HL-60 (cell line): ENCODE measurements around the gene MS4A7.

Source experiments
- DNase-seq, 2 experiments: peaks; one replicate each; pipeline ENCODE4 v3.0.0-alpha.2; 2010 to 2020; ENCODE audit warnings: low read depth in 1 of 2, low spot score in 1 of 2
- H3K27ac ChIP-seq: fragments of 250-450 bp; sonication (Bioruptor Pico); replicated peaks from 2 replicates; pipeline ENCODE4 v1.5.1; 2020; ENCODE audit warnings: mild to moderate bottlenecking, moderate library complexity
- H3K27me3 ChIP-seq: fragments of 250-450 bp; sonication (Bioruptor Pico); 2 replicates; pipeline ENCODE4 v1.5.1; 2021; ENCODE audit warnings: mild to moderate bottlenecking, moderate library complexity; ENCODE audit not compliant: insufficient read depth, poor library complexity, severe bottlenecking
- H3K4me3 ChIP-seq: replicated peaks from 2 replicates; pipeline ENCODE4 v1.5.1; 2011; ENCODE audit warnings: mild to moderate bottlenecking, control low read depth, low read length; ENCODE audit not compliant: insufficient read depth
- GABPA ChIP-seq: IDR thresholded peaks from 2 replicates; pipeline ENCODE4 v1.6.1; 2012; ENCODE audit warnings: low read depth
- POLR2AphosphoS5 ChIP-seq: IDR thresholded peaks from 2 replicates; pipeline ENCODE4 v1.6.1; 2012; ENCODE audit warnings: low read depth
- SPI1 ChIP-seq: IDR thresholded peaks from 2 replicates; pipeline ENCODE4 v1.6.1; 2012; ENCODE audit warnings: low read depth, mild to moderate bottlenecking, borderline replicate concordance
- TF ChIP-seq, protein P1 (sequence below): IDR thresholded peaks from 2 replicates; pipeline ENCODE4 v1.6.1; 2012; ENCODE audit warnings: low read depth; ENCODE audit not compliant: insufficient replicate concordance
- TF ChIP-seq, protein P2 (sequence below): IDR thresholded peaks from one replicate; pipeline ENCODE4 v1.5.1; 2011; ENCODE audit warnings: low read length, control low read depth, inconsistent platforms; ENCODE audit not compliant: insufficient read depth

The MS4A7 gene

DNA sequence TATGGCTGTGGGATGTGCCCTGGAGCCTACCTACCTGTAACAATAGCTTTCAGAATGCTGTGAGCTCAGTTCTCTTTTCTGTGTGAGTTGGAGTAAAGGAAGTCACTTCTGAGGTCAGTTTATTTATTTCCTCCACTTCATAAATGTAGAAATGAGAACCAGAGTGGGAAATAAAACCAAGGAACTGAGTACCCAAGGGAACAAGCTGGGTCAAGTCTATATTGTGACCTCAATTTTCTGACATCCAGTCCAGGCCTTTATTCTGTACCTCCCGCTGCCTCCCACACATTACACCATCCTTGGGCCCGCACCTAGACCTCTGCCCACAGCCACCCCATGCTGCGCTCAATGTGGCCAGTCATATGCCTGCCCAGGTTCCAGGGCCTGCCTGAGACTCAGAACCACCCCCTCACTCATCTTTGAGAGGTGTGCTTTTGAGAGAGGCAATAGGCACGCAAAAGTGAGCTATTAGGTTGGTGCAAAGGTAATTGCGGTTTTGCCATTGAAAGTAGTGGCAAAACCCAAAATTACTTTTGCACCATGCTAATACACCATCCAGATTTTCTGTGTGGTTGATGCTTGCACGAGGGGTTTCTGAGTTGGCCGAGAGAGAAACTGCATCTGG is 41.5 kb upstream of the MS4A7 start:
- TF ChIP-seq GABPA = no peak
- TF ChIP-seq SPI1 = no peak
- TF ChIP-seq, protein P1, sequence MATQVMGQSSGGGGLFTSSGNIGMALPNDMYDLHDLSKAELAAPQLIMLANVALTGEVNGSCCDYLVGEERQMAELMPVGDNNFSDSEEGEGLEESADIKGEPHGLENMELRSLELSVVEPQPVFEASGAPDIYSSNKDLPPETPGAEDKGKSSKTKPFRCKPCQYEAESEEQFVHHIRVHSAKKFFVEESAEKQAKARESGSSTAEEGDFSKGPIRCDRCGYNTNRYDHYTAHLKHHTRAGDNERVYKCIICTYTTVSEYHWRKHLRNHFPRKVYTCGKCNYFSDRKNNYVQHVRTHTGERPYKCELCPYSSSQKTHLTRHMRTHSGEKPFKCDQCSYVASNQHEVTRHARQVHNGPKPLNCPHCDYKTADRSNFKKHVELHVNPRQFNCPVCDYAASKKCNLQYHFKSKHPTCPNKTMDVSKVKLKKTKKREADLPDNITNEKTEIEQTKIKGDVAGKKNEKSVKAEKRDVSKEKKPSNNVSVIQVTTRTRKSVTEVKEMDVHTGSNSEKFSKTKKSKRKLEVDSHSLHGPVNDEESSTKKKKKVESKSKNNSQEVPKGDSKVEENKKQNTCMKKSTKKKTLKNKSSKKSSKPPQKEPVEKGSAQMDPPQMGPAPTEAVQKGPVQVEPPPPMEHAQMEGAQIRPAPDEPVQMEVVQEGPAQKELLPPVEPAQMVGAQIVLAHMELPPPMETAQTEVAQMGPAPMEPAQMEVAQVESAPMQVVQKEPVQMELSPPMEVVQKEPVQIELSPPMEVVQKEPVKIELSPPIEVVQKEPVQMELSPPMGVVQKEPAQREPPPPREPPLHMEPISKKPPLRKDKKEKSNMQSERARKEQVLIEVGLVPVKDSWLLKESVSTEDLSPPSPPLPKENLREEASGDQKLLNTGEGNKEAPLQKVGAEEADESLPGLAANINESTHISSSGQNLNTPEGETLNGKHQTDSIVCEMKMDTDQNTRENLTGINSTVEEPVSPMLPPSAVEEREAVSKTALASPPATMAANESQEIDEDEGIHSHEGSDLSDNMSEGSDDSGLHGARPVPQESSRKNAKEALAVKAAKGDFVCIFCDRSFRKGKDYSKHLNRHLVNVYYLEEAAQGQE = no peak
- TF ChIP-seq, protein P2, sequence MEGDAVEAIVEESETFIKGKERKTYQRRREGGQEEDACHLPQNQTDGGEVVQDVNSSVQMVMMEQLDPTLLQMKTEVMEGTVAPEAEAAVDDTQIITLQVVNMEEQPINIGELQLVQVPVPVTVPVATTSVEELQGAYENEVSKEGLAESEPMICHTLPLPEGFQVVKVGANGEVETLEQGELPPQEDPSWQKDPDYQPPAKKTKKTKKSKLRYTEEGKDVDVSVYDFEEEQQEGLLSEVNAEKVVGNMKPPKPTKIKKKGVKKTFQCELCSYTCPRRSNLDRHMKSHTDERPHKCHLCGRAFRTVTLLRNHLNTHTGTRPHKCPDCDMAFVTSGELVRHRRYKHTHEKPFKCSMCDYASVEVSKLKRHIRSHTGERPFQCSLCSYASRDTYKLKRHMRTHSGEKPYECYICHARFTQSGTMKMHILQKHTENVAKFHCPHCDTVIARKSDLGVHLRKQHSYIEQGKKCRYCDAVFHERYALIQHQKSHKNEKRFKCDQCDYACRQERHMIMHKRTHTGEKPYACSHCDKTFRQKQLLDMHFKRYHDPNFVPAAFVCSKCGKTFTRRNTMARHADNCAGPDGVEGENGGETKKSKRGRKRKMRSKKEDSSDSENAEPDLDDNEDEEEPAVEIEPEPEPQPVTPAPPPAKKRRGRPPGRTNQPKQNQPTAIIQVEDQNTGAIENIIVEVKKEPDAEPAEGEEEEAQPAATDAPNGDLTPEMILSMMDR = no peak
- no peak for TF ChIP-seq POLR2AphosphoS5
- no peaks in the 10 kb centered on the region for H3K27me3 ChIP-seq
- H3K27ac ChIP-seq = no peak overlapping the region
- no peak for DNase-seq
- no peak overlapping the region for H3K4me3 ChIP-seq

GRCh38 chr11:60338053-60338452 is 40.3 kb upstream of the MS4A7 start:
- TF ChIP-seq, protein P1 = no peak
- TF ChIP-seq GABPA (no peak), POLR2AphosphoS5 (no peak), SPI1 (no peak)
- TF ChIP-seq, protein P2 = no peak
- Histone ChIP-seq H3K27ac (no peak overlapping the region), H3K27me3 (no peaks in the 10 kb centered on the region), H3K4me3 (no peak overlapping the region)
- no peak for DNase-seq

DNA sequence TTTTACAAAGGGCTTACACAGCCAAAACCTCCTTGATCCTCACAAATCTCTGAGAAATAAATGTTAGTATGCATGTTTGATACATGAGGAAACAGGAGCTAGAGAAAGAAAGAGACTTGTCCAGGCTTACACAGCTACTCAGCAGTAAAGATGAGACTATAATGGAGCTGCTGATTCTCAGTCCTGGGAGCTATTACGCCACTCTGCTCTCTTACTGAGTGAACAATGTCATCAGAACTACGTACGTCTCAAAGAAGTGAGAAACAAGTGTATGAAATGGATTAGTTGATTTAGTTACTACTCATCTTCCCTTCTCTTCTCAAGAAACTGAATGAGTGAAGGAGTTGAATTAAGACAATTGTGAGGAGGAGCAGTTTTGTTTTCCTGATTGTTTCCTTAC is 39.0 kb upstream of the MS4A7 start:
- H3K27me3 ChIP-seq = no peaks in the 10 kb centered on the region
- no peak overlapping the region for H3K4me3 ChIP-seq
- H3K27ac ChIP-seq = no peak overlapping the region
- TF ChIP-seq SPI1 = no peak
- TF ChIP-seq, protein P2 = no peak
- TF ChIP-seq GABPA = no peak
- no peak for TF ChIP-seq POLR2AphosphoS5
- TF ChIP-seq, protein P1 = no peak
- no peak for DNase-seq
